K562 (cell line): ENCODE data around the gene SMYD2. TPM values are rescaled to one million over a fixed set of nuclear protein-coding genes. Genes with fewer than 3 reads are reported as not detected.

ENCODE experiments used
- ARID3A ChIP-seq: IDR thresholded peaks from 2 replicates; pipeline ENCODE4 v1.6.1; 2012; ENCODE audit warnings: low read depth, low read length, improper control_type of control experiment, borderline replicate concordance
- E2F8 ChIP-seq: fragments of 450-650 bp; IDR thresholded peaks from 2 replicates; pipeline ENCODE4 v1.7.1; 2018; ENCODE audit warnings: mild to moderate bottlenecking, low read depth; ENCODE audit not compliant: partially characterized antibody
- ELK3 ChIP-seq: fragments of 450-650 bp; formaldehyde crosslinking; IDR thresholded peaks from 2 replicates; pipeline ENCODE4 v1.4.0; 2020; ENCODE audit warnings: mild to moderate bottlenecking
- FOXK1 ChIP-seq: sonication (generic); formaldehyde crosslinking; IDR thresholded peaks from 2 replicates; pipeline ENCODE4 v1.8.0; 2022; ENCODE audit warnings: missing genetic modification reagents, mild to moderate bottlenecking, borderline replicate concordance
- GTF3C2 ChIP-seq: IDR thresholded peaks from 3 replicates; pipeline ENCODE4 v1.6.1; 2011; ENCODE audit warnings: borderline replicate concordance, mild to moderate bottlenecking, moderate library complexity; ENCODE audit not compliant: insufficient read length; ENCODE audit errors: extremely low read depth
- JUNB ChIP-seq: fragments of 450-650 bp; formaldehyde crosslinking; conservative IDR thresholded peaks from 2 replicates; pipeline ENCODE4 v1.4.0; 2020; ENCODE audit warnings: mild to moderate bottlenecking
- NFIX ChIP-seq: fragments of 250-450 bp; sonication (Bioruptor Pico); IDR thresholded peaks from 2 replicates; pipeline ENCODE4 v1.4.0; 2020; ENCODE audit warnings: low read depth, mild to moderate bottlenecking, moderate library complexity
- PHF8 ChIP-seq: fragments of 200-600 bp; sonication (generic); IDR thresholded peaks from 2 replicates; pipeline ENCODE4 v1.6.1; 2012; ENCODE audit warnings: mixed run types, mild to moderate bottlenecking, inconsistent platforms, low read length, moderate library complexity, borderline replicate concordance
- TSHZ1 ChIP-seq: fragments of 250-450 bp; sonication (Bioruptor Pico); IDR thresholded peaks from 2 replicates; pipeline ENCODE4 v1.4.0; 2020; ENCODE audit warnings: mild to moderate bottlenecking, moderate library complexity
- ZNF431 ChIP-seq: sonication (generic); formaldehyde crosslinking; IDR thresholded peaks from 2 replicates; pipeline ENCODE4 v1.8.0; 2022; ENCODE audit warnings: mild to moderate bottlenecking, missing genetic modification reagents
- ZNF75A ChIP-seq: fragments of 450-650 bp; formaldehyde crosslinking; IDR thresholded peaks from 2 replicates; pipeline ENCODE4 v1.4.0; 2020; ENCODE audit warnings: mild to moderate bottlenecking
- ZNF79 ChIP-seq: fragments of 250-450 bp; sonication (Bioruptor Pico); IDR thresholded peaks from 2 replicates; pipeline ENCODE4 v1.4.0; 2020; ENCODE audit warnings: low read depth, mild to moderate bottlenecking, moderate library complexity
- polyA plus RNA-seq, 8 experiments: library from polyadenylated mRNA; depleted of rRNA in 4 of 8; stranded (reverse) in 5 of 8; unstranded in 3 of 8; fragments of >200 nt; fragmentation: Nextera tagmentation in 2 of 8; fragmentation: Illumina TruSeq in 1 of 8; extraction: Ambion mirVana in 2 of 8; extraction: Trizol in 1 of 8; gene quantifications; 2 replicates each; pipeline versions ENCODE4 v1.2.1 to v1.2.3, GENCODE V29; 2011 to 2014; ENCODE audit warnings: inconsistent platforms in 1 of 8, missing spikeins in 1 of 8
- total RNA-seq, 7 experiments: library from RNA; depleted of rRNA in 6 of 7; stranded (reverse); fragments of >200 nt in 6 of 7; fragmentation: Illumina TruSeq in 2 of 7; extraction: Trizol in 2 of 7; gene quantifications; 2 replicates each; pipeline versions ENCODE4 v1.2.1 to v1.2.3, GENCODE V29; 2011 to 2021; ENCODE audit warnings: low replicate concordance in 1 of 7

Gene SMYD2
- total and polyA plus RNA-seq, 9 of the 15 experiments (the other 6 are each of a cell fraction or from before 2014, with no cell fraction given), result 13.8 to 81.3 (median 39.9) TPM

GRCh38 chr1:214281021-214281719, at the start of gene SMYD2 (continued):
- TF ChIP-seq NFIX (CRISPR knock-in tag) (no peak), ZNF75A (CRISPR knock-in tag) (no peak), JUNB (CRISPR knock-in tag) (no peak), GTF3C2 (no peak), E2F8 (no peak), ARID3A (no peak), ZNF431 (no peak), ELK3 (CRISPR knock-in tag) (no peak), TSHZ1 (CRISPR knock-in tag) (no peak), PHF8 (peak; percentile 96), FOXK1 (CRISPR knock-in tag) (no peak), ZNF79 (CRISPR knock-in tag) (no peak)
